ENCODE results near the gene PRKCE.
"Not testable (repeated sequence)": the region's sequence is repeated elsewhere in the genome, so short reads cannot be mapped to it uniquely, and the experiment has no call there.

DNA sequence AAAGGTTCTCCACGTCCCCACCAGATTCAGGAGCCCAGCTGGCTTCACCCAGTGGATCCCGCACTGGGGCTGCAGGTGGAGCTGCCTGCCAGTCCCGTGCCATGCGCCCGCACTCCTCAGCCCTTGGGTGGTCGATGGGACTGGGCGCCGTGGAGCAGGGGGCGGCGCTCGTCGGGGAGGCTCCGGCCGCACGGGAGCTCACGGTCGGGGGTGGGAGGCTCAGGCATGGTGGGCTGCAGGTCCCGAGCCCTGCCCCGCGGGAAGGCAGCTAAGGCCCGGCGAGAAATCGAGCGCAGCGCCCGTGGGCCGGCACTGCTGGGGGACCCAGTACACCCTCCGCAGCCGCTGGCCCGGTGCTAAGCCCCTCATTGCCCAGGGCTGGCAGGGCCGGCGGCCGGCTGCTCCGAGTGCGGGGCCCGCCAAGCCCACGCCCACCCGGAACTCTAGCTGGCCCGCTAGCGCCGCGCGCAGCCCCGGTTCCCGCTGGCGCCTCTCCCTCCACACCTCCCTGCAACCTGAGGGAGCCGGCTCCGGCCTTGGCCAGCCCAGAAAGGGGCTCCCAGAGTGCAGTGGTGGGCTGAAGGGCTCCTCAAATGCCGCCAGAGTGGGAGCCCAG lies 266.2 kb downstream of the PRKCE start:
- TF ChIP-seq, protein P1, sequence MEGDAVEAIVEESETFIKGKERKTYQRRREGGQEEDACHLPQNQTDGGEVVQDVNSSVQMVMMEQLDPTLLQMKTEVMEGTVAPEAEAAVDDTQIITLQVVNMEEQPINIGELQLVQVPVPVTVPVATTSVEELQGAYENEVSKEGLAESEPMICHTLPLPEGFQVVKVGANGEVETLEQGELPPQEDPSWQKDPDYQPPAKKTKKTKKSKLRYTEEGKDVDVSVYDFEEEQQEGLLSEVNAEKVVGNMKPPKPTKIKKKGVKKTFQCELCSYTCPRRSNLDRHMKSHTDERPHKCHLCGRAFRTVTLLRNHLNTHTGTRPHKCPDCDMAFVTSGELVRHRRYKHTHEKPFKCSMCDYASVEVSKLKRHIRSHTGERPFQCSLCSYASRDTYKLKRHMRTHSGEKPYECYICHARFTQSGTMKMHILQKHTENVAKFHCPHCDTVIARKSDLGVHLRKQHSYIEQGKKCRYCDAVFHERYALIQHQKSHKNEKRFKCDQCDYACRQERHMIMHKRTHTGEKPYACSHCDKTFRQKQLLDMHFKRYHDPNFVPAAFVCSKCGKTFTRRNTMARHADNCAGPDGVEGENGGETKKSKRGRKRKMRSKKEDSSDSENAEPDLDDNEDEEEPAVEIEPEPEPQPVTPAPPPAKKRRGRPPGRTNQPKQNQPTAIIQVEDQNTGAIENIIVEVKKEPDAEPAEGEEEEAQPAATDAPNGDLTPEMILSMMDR (conservative IDR thresholded peaks at IDR 0.05): not testable (repeated sequence)
- not testable (repeated sequence) for TF ChIP-seq EZH2 (IDR thresholded peaks at IDR 0.05; ENCODE audit: low read depth)
